Limb (tissue), 2 donors: ENCODE results near the gene SGCD.

Experiments
- DNase-seq, 2 donors: peaks; one replicate each; pipeline ENCODE4 v3.0.0-alpha.2; 2016; ENCODE audit errors: extremely low spot score in 2 of 2

Gene SGCD

DNA sequence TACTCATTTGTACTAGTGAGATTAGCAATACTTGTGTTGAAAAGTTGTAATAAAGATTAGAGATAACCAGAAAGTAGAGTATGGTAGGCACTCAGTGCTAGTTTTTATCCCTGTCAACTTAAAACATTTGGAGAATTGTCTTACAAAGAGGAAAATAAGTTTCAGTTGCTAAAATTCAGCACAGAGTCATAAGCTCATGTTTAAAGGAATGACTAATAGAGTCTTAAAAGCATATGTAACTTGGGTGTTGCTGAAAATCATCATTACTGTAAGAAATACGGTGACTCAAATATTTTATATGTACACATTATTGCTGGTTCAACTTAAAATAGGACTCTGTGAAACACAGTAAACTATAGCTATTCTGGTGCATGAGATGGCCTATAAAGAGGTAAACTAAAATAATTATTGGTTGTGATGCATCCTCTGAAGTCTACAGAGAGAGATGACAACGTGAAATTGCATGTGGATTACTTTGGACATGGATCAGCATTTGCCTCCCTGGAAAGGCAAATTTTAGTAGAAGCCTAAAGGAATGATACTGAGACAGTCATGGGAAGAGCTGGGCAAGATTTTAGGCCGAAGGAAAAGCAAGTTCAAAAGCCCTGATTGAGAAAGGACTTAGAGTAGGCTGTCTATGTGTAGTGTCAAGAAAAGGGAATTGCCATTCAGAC, 34.6 kb downstream of the SGCD start:
- no peak for DNase-seq

DNA sequence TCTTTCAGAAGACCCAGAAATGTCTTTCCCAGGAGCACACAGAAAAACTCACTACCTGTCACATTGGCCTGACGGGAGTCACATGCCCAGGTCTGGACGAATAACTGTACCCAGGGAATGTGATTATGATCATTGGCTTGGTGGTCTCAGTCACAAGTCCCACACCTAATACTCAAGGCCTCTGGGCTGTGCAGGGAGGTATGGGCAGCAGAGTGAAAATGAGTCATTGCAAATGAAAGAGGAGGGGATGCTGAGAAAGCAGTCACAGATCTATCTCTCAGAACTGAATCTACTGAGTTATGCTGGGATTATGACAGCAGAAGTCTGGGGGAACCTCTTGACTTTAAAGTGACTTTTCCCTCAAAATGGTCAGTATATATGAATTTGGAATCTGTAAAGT, 36.9 kb downstream of the SGCD start:
- DNase-seq, result no peak

GRCh38 chr5:156366521-156366920, 39.6 kb downstream of the SGCD start:
- no peak for DNase-seq

- DNase-seq, result no peak
Measured at GRCh38 chr5:156367597-156367996, 40.6 kb downstream of the SGCD start.

GRCh38 chr5:156375895-156376495, 49.0 kb downstream of the SGCD start:
- DNase-seq, result no peak

- no peak for DNase-seq
Measured at GRCh38 chr5:156376751-156377150, 49.8 kb downstream of the SGCD start.

- no peak for DNase-seq
Measured at GRCh38 chr5:156378159-156378558, 51.2 kb downstream of the SGCD start.

DNA sequence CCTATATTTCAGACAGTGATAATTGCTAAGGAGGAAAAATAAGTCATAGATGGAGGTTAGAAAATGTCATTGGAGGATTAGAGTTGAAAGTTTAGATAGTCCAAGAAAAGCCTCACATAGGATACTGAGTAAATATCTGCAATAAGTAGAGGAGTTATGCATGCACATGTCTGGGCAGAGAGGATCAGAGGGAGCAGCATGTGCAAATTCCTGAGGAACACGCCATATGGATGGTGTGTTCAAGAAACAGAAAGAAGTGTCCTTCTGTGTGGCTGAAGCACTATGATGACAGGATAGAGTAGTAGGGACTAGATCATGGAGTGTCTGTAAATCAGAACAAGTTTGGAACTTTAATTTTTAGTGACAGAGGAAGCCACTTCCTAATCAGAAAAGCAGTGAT, 52.2 kb downstream of the SGCD start:
- no peak for DNase-seq

DNA sequence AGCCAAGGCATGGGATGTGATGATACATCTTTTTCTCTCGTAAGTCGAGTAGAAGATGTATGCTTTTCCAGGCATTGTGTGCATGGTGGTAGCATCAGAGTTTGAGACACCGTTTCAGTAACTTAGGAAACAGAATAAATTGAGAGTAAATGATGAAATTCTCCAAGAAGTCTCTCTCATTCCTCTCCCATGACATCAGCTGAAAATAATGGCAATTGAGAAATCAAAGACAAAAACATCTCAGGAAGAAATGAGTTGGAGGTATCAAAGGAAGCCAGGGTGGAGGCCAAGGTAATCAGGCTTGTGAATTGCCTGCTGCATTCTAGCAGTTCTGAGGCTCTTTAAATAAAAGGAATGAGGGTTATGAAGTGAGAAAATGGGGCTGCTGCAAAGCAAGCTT, 53.9 kb downstream of the SGCD start:
- peak in 1 of 2 donors; percentile 25 for DNase-seq

- DNase-seq, result peak in 1 of 2 donors; percentile 42
Measured at GRCh38 chr5:156383510-156384265, 56.7 kb downstream of the SGCD start.

DNA sequence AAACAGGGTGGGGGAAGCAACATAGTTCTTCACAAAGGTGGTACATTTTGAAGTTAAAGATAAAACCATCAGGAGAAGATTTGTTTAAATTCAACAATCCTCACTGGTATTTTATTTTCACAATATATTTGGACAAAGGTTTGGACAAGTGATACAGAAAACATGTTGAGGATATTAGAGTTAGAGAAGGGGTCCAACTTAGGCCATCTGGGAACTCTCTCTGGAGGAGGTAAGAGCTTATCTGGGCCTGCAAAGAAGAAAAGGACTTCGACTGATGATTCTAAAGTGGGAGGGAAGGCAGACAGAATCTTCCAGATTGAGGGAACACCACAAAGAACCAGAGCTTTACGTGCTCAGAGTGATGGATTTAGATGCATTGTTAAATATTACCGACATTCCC, 58.5 kb downstream of the SGCD start:
- no peak for DNase-seq

GRCh38 chr5:156386976-156387375, 60.0 kb downstream of the SGCD start:
- no peak for DNase-seq

DNA sequence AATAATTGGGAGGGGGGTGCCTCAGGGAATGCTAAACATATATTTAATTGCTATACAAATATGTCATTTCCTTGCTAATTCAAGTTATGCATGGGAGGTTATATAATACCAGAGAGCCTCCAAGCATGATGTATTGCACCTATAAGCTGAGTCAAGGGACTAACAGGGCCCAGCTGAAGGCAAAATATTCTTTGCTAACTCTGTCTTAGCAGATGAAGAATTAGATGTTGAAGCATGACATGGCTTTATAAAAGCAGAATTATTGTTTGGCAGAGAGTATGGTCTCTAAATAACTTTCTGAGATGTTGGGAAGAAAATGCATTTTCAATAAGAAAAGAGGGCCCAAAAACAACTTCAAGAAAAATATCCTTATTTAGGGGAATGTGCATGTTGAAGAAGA, 60.4 kb downstream of the SGCD start:
- peak in 1 of 2 donors; percentile 13 for DNase-seq

GRCh38 chr5:156388233-156388632, 61.3 kb downstream of the SGCD start:
- DNase-seq, result no peak

DNA sequence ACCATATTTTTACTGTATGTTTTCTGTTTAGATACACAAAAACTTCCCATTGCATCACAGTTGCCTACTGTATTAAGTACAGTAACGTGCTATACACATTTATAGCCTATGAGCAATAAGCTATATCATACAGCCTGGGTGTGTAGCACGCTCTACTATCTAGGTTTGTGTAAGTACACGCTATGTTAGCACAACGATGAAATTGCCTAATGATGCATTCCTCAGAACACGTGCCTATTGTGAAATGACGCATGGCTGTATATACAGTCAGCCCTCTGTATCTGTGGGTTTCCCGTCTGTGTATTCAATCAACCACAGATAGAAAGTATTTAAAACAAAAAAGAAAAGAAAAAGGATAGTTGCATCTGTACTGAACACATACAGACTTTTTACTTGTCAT, 64.2 kb downstream of the SGCD start:
- no peak for DNase-seq

GRCh38 chr5:156393980-156394379, 67.0 kb downstream of the SGCD start:
- DNase-seq, result no peak

DNA sequence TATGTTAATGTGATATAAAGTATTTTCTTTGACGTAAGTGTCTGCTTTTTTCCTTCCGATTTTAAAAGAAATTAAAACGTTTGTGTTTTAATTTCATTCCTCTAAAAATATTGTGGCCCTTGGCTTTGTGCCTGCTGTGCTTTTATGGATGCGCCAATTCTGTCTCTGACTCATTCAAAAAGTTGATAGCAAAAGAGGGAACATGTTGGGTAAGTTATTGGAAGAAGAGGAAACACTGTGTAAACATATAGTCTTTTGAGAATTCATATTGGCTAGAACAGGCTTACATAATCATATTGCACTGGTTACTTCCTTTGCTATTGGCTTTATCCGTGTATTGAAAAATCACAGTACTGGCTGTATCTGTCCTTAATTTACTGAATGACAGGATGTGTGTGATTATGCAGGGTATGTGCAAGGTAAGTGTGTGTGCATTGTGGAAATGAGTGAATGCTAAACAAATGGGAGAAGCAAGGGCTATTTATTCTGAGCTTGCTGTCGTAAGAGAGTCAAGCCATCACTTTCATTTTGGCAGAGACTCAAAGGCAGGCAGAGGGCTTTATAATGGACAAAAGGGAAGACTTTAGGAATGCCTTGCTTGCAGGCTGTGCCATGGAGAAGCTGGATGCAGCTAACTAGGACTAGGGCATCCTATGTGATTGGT, 67.8 kb downstream of the SGCD start:
- DNase-seq, result peak in 1 of 2 donors; percentile 47

DNA sequence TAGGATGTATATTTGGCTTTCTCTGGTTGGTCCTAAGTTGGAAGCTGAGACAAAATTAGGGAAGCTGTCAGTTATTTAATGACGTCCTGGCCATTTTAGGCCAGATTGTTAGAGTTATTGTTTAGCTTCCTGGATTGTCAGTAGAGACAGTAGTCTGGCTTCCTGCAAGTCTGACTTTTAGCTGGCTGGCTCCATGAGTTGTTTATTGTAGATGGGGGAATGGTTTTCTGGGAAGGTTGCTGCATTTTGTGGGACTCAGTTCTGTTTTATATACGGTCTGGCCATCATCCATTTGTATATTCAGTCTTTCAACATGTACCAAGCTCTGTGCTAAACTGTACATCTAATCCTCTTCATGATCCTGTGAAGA, 68.3 kb downstream of the SGCD start:
- peak in 1 of 2 donors; percentile 57 for DNase-seq

GRCh38 chr5:156396063-156396829, 69.3 kb downstream of the SGCD start:
- DNase-seq, result no peak

DNA sequence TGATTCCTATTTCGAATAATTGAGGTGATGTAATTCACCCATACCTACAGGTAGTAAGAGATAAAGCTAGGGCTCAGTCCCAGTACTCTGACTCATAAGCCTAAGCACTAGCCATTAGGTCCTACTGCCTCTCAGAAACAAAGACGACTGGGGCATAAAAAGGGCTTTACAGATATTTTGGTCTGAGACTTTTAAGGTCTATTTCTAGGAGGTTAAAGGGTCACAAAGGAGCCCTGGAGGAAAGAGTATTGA, 69.8 kb downstream of the SGCD start:
- no peak for DNase-seq

DNA sequence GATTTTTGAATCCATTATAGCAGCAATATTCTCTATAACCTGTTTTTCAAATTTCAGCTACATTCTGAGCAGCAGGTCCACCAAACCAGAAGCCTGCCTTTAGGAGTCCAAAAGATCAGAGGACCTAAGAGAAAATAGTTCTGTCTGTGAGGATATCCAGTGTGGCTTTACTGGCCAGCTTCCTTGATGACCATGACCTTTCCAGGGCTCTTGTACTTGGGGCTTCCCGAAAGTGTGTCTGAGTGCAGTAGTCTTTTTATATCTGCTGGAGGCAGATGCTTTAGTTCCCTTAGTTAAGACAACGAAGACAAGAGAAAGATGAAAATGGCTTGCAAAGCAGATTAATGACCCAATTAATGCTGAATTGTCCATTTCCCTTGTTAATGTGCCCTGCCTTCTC, 72.4 kb downstream of the SGCD start:
- no peak for DNase-seq
